HK-2 (cell line): ENCODE results near the gene COBL.
"Not testable (repeated sequence)": the region's sequence is repeated elsewhere in the genome, so short reads cannot be mapped to it uniquely, and the experiment has no call there.

Source experiments
- DNase-seq: peaks from one replicate; pipeline ENCODE4 v3.0.0-alpha.2; 2018; ENCODE audit not compliant: unreplicated experiment

COBL gene

DNA sequence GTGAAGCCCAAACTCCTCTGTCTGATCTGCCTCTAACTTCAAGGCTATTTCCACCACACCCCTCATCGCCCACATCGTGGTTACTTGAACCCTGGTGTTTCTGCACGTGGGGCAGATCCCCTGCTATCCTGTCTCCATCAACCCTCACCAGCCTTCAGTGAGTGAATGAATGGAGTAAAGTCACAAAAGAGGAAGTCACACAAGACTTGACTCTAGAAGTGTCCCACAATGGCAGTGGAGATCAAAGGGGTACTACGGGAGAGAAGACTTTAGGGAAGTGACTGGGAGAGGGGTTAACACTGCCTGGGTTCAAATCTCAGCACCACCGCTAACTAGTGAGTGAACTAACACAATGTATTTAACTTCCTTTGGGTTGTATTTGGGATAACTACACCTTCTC, 85.9 kb downstream of the COBL start:
- no peak for DNase-seq

DNA sequence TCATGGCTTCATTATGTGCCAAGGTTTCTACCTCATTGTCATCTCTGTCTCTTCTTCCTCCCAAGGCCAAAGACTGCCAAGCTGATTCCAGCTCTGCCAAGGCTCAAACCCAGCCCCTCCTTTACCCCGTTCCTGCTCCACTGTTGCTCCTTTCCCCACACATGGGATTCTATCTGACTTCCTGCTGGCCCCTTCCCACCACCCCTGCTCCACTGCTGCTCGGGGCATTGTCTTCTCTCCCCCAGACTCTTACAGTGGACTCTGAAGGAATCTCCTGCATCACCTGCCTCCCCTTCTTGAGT, 86.3 kb downstream of the COBL start:
- no peak for DNase-seq

DNA sequence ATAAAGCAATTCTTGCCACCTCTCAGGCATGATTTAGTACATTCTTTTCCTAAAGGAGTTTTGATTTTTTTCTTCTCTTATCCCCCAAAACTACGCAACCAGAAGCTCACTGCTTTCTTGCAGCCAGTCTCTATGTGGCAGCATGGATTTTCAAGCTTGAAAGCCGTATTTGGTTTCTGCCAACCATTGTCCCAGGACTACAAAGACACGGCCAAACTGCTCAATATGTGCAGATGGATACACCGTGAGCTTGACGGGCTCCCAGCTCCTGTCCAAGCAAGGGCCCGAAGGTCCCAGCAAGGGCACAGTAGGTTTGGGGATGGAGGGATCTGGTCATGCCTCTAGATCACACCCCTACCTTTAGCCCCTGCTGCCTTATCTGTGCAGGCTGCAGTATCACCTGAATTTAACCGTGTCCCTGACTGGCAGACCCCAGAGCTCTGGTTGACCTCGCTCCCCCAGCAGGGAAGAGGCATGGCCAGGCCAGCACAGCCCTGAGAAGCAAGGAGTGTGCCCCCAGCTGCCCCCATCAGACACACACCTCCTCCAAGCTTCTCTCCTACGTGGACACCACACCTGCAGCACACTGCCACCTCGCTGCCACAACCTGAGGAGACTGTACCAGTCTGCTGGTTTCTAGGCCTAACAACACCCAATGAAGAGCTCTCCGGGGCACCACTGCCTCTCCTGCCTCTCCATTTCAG, 86.8 kb downstream of the COBL start:
- DNase-seq, result no peak

DNA sequence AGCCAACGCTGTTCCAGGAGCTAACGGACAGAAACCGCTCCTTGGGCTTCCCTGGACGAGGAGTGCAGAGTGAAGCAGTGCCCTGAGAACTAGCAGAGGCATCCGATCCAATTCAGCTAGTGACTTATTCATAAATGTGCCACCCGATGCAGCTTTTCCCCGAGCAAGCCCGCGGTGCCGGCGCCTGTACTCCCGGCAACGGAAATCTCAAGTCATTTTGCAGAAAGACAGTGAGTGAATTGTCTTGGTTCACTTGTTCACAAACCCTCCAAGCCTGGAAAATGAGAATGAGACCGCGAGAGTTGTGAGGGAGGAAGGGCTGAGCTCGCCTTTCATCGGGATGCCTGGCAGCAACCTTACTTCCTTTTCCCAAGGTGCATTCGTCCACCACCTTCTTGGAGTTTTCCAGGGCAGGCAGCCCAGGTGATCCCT, 87.5 kb downstream of the COBL start:
- DNase-seq, result no peak

DNA sequence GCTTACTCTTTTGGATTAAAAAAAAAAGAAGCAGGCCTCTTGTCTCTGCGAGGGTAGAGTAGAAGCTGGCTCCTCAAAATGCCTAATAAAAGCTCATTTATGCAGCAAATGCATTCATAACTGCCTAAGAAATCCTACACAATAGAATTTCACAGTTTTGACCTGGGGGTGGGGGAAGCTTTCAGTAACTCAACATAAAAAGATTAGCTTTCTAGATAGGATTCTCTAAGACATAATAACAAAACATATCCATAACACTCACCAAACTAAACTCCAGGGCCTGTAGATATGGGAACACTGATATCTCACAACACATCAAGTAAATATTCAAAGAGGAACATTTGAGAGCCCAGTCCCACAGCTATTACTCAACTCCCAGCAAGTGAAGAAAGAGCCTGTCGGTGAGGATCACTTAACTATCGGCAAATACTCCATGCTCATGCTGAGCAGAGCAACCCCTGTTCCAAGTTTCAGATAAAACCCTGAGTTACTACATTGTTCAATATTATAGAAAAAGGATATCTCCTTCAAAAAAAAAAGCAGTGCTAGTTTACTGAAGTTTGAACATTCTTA, 88.1 kb downstream of the COBL start:
- no peak for DNase-seq

DNA sequence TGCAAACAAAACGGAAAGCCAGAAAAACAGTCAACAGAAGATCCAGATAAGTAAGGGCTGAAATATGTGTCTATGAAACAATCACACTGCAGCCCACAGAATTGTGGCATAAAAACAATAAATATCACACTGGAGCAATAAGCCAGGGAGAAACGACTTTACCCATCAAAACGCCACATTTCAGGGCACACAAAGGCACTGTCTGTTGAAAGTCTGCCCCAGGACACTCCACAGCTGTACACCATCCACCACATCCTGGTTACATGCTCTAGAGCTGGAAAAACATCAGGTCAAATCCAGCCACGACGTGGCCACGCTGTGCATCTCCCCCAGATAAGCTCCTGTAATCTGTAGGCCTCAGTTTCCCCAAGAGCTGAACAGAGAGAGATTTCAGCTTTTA, 88.7 kb downstream of the COBL start:
- DNase-seq, result no peak

DNA sequence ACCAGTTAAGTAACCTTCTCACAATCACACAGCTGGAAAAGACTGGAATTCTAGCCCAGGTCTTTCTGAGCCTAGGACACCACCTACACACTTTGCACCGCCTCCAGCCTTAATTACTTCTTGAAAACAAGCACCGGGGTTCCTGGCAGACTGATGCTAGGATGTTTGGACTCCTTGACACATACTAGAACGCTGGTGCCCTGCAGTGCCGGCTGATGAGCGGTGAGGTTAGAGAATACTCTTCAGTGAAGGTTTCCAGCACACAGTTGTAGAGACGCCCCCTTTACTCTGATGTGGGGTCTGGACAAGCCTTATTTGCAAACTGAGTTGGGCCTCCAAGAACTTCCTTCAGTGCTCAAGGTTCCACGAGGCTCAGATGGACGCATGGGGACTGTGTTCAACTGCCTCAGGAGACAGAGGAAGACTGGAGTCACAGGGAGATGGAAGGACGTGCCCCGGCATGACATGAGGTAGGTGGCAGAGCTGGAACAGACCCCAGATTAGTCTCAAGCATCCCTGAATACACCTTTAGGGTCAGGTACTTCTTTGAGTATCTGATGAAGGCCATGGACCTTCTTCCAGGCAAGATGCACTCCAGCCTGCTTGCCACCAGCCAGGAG, 89.6 kb downstream of the COBL start:
- DNase-seq, result no peak

DNA sequence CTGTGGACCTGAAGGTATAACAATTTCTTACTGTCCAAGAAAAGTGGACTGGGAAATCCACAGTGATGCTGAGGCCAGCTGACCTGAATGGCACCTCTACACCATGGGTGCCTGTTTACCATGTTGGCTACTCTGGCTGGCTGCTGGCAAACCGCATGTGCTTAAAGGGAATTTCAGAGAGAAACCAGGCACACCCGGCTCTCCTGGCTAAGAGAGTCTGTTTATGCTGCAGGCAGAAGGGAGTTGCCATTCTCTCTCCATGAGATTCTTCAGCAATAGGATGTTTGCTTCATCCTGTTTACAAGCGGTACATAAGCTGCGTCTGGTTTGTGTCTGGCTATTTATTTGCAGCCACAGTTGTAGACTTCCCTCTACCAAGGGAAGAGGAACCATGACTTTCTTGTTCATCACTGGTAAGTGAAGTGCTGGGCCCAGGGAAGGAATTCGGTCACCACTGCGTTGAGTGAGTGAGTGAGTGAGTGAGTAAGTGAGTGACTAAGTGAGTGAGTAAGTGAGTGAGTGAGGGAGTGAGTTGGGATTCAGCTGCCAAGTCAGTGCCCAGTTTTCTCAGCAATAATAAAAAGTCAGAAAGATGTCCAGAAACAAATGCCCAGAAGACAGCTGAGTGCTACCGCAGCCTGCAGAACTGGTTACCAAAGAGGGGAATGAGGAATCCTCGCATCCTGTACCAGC, 90.4 kb downstream of the COBL start:
- no peak for DNase-seq

DNA sequence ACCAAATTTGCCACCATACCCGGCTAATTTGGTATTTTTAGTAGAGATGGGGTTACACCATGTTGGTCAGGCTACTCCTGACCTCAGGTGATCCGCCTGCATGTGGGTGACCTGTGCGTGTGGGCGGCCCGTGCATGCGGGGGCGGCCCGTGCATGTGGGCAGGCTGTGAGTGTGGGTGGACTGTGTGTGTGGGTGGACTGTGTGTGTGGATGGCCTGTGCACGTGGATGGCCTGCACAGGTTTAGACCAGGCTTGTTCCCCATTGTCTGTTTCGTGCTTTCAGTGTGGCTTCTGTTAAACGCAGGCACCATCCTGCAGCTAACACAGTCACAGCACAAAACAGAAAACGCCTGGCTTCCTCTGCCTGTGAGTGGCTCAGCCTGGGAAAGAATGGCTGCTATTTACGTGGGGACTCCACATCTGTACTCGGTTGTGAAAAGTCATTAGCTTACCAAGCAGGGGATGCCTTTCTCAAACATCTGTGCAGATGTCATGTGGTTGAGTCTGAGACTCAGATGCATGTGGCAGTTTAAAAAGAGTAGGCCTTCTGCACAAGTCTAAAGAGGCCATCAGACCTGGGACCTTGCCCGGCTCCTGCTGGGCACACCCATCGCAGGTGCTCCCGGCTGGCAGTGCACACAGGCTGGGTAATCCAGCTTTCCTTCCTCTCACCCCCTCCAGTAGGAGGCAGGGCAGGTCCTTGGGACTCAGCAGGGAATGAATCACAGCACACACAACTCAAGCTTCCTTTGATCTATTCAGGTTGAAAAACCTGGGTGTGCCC, 91.6 kb downstream of the COBL start:
- peak; percentile 4 for DNase-seq

DNA sequence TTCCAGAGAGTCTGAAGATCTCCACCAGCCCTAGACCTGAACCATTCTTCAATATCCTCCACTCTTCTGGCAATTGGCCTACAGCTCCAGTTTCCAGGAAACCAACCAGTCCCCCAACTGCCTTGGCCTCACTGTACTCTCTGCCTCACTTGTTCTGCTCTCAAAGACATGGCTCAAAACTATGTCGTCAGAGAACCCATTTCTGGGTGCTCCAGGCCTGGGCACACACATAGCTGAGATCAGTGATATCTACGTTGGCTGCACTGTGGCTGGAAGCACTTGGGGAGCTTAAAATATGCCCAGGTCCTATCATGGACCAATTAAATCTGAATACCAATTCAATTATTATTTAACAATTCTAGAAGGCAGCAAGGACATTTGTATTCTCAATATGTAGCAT, 93.1 kb downstream of the COBL start:
- no peak for DNase-seq

DNA sequence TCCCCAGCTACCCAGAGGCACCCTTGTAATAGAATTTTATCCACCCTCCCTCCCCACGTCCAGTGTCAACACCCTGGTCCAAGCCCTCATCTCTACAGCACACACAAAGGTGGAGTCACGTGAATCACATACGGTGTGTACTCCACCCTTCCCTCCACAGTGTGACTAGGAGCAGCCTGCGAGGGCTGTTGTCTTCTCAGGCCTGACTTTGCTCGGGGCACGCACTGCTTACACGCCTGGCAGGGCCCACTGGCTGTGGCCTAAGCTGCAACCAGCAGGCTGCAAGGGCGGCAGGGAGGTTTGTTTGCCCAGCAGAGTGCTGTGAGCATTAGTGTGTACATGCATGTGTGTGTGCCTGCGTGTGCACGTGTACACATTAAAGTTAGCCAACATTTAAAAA, 93.7 kb downstream of the COBL start:
- DNase-seq, result no peak

DNA sequence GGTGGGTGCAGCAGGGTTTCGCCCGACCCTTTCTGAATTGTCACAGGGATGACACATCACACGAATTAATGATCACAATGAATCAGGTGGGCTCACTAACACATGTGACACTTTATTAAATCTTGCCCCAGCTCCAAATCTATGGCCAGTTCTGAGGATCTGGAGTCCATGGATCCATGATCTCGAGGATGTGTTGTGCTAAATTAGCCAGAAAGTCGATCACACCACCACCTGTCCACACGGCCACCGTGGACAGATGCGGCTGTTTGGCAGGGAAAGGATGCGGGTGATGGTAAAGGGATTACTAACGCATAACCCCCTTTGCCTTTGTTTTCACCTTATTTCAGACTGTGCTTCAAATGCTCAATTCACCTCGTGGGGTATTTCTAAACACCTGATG, 96.4 kb downstream of the COBL start:
- DNase-seq, result no peak

DNA sequence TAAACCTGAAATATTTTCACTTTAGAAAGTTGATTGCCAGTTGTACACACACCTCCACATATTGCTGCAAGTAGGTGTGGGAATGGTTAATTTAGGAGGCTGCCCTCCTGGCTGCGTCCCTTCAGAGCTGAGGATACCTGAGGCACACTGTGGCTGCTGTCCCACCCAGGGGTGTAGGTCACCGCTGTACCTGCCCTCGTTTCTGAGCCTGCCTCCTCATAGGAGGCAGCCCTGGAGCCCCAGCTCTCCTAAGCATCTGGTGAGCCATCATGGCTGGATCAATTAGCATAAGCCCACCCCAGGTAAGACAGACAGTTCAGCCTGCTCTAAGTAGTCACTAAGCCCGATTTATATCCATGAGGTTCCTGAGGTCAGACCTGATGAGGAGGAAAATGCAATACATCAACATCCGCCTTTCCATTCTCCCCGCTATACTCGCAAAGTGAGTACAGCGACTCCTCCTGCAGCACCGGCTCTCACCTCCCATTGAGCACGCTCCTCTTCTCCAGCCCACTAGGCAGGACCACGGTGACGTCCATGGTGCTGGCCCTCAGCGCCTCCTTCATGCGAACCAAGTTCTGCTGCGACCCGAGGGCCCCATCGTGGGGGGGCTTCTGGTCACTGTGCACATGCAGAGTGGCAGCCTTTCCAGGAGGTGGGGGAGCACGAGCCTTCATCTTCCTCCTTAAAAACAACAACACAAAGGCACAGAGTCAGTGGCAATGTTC, 97.2 kb downstream of the COBL start:
- DNase-seq, result no peak

DNA sequence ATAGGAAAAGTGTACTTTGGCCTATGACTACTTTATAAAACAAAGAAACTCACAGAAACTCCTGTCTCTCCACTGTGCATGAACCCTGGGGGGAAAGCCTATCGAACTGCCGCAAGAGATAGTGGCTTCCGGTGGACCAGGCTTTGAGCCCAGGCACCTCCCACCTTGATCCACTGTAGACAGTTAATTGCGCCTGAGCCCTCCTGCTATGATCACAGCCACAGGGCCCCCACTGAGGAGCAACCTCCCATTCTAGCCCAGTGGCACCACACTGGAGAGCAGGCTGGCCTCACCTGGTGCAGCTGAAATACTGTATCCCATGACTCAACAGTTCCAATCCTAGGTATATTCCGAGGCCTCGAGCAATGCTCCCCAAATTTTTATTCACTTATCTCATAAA, 98.8 kb downstream of the COBL start:
- DNase-seq, result no peak

DNA sequence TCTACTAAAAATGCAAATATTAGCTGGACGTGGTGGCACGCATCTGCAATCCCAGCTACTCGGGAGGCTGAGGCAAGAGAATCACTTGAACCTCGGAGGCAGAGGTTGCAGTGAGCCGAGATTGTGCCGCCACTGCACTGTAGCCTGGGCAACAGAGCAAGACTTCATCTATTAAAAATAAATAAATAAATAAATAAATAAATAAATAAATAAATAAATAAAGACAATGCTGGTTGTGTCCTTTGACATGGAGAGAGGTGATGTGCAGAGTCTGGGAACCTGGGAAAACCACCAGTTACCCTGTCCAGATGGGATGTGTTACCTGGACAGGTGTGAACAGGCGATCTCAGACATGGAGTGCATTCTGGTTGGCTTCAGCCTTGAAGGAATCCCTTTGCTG, 102.5 kb downstream of the COBL start:
- DNase-seq, result no peak

DNA sequence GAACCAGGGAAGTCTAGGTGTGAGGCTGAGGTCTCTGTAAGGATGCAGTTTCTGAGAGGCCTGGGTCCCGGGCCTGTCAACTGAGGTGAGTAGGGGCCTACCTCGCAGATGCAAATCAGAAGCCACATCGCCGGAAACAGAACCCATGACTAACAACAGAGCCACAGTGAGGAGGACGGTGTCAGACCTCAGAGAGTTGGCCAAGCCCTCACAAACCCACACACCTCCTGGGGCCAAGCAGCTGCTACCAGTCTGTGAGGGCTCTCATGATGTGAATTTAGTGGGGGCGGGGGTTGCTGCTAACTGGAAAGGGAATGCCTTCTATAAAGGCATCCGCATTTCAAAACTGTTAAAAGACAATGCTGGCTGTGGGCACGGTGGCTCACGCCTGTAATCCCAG, 103.0 kb downstream of the COBL start:
- no peak for DNase-seq

DNA sequence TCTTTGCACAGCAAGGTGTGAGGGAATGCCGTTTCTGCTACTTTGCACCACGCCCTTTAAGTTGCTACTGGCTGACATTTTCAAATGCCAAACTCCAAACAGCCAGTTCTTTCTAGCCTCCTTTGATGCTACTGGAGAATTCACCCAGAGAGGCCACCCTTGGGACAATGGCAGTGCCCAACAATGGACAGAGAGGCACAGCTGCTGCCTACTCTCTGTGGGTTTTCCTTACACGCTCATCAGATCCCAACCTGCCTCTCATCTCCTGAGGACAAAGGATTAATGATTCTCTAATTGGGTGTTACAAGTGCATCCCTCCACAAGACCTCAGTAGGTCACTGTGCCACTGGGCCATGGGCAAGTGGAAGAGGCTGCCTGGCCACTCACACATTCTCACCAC, 105.8 kb downstream of the COBL start:
- no peak for DNase-seq

DNA sequence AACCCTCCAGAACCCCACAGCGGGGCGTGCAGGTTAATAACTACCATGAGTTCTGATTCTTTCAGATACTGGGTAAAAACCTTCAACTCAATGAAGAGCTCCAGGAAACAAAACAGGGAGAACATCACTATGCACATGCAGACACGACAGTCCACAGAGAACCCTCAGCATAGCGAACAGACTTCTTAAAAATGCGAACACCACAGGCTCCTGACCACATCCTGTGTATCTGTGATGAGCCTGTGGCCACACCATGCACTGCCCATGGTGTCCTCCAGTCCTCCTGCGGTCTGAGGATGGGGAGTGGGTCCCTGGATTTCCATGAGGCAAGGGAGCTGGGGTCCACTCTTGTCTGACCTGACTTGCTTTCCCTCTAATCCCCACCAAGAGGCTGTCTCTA, 107.2 kb downstream of the COBL start:
- DNase-seq, result no peak

DNA sequence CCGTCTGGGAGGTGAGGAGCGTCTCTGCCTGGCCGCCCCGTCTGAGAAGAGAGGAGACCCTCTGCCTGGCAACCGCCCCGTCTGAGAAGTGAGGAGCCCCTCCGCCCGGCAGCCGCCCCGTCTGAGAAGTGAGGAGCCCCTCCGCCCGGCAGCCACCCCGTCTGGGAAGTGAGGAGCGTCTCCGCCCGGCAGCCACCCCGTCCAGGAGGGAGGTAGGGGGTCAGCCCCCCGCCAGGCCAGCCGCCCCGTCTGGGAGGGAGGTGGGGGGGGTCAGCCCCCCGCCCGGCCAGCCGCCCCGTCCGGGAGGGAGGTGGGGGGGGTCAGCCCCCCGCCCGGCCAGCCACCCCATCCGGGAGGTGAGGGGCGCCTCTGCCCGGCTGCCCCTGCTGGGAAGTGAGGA, 108.5 kb downstream of the COBL start:
- DNase-seq, result not testable (repeated sequence)

DNA sequence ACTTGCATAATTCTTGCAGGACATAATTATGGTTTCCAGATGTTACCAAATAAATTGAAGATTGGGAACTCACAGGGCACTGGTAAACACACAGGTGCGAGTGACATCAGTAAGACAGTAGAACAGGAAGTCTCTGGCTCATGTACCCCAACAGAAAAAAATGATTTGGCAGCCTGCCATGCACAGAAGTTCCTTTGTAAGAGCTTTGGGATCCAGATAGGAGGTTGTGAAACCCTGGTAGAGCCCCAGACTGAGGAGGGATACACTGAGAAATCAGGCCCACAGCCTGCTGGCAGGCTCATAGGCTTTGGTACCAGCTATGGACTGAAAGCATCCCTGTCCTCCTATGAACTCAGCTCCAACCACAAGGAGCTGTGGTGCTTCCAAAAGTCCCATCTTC, 118.0 kb downstream of the COBL start:
- DNase-seq, result no peak

DNA sequence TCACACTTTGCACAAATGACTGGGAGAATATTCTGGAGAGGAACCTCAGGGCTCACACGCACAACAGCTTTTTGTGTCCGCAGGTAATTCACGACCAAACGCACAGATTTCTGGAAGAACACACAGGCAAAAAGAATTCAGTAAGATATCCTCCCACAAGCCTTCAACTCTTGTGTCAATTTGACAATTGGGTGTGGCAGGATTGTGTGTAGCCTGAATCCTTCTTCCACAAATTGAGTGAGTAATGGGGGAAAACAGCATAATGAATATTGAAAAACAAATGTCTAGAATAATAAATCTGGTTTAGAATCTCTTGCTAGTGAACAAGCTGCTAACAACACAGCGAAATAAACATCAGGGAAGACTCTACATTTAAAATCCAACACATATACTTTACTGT, 125.6 kb downstream of the COBL start:
- no peak for DNase-seq

DNA sequence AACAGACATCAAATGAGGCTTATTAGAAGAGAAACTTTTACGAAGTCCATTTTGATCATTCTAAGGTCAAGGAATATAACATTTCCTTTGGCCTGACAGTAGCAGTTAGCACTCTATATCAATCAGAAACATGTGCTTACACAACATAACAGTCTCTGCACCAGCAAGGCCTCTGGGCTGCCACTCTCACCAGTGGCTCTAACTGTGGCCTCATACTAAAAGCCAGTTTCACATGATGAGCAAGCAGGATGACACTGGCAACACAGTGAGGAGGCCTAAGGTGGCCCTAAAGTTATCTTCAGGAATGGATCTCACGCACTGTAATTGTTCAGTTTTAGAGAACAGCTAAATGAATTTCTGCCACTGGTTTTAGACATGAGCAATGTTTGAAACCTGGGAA, 126.8 kb downstream of the COBL start:
- DNase-seq, result no peak
